ENCODE data around the gene DBT.
"Not testable (repeated sequence)": the region's sequence is repeated elsewhere in the genome, so short reads cannot be mapped to it uniquely, and the experiment has no call there.

The DBT gene

DNA sequence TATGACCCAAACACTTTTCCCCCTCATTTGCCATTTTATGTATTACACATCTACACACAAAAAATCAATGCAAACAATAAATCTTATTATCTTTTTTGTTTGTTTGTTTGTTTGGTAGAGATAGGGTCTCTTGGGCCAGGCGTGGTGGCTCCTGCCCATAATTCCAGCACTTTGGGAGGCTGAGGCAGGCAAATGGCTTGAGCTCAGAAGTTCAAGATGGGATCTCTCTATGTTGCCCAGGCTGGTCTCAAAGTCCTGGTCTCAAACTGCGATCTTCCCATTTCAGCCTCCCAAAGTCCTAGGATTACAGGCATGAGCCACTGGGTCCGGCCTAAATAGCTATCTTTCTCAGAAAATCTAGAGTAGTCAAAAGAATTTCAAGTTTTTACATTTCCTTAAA lies 1.2 kb upstream of the DBT start:
- no peak for DNase-seq (ENCODE audit: low spot score)

DNA sequence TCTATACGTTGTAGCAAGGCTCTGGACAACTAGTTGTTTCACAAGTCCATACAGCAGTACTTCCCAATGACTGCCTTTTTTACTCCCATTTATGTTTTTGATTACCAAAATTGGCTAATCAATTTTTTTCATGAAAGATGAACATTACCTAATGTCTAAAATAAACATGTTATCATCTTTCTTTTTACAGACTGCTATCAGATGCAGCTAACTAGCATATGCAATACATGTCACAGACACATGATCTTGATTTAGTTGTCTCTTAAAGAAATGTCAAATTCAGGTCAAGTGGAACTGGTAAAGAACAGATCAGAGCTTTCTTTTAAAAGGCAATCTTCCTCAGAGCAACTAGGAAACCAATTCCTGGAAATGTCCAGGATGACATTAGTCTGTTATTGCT lies 630 bp upstream of the DBT start:
- peak; percentile 28 for DNase-seq (ENCODE audit: low spot score)

DNA sequence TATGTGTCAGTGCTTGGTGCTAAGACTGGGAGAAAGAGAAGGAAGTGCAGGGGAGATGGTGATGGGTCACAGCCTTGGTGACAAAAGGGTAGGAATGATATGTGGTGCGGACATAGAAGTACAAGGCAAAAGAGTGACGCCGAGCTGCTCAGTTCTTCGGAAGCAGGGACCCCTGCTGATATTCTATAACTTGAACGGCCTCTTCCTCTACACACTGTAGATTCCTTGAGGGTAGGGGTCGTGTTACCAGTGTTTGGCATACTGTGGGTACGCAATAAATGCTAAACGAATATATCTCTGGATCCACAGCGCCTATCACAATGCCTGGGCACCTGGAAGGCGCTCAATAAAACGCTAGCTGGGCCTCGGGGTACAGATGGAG lies 488 bp downstream of the DBT start:
- DNase-seq (ENCODE audit: low spot score), result peak; percentile 10

DNA sequence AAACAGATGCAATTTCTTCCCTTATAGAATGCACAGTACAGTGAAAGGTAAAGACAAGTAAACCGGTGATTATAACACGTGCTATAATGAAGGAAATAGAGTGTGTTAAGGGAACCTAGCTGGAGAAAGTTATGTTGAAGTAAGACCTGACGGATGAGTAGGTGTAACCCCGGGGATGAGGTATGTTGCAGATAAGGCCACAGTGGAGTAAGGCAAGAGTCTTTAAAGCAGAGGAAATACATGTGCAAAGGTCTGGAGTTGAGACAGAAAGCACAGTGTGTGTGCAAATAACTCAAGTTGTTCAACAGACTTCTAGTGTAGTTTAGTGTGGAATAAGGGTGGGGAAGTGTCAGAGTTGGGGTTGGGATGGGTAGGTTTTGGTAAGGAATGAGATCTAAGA lies 2.9 kb downstream of the DBT start:
- no peak for DNase-seq (ENCODE audit: low spot score)

DNA sequence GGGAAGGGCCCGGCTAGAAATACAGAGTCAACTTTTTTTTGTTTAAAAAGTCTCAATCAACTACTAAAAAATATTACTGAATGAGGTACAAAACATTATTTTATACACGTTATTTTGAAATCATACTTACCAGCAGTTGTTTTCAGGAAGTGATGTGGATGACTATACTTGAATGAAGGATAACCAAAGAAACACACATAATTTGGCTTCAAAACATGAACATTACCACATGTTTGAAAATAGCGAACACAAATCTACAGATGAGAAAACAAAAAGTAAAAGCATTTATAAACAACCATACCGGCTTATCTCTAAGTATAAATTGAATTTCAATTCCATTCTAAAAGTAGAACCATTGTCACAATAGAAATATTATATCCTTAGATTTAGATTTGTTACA lies 9.0 kb downstream of the DBT start:
- no peak for DNase-seq (ENCODE audit: low spot score)

DNA sequence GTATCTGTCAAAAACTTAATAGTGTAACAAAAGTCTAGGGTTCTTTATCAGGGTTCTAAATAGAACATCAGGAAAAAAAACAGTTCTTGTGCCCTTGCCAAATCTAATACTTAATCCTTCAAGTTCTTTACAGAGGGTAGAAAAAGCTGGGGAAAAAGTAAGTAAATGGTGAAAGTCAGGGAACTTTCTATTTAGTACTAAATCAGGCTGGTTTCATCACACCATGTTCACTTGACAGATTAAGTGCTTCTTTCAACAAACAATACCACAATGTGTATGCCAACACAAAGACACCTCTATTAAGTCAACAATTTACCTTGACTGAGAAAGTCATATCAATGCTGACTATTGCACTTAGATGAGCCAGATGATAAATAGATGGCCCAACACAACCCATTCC lies 9.7 kb downstream of the DBT start:
- no peak for DNase-seq (ENCODE audit: low spot score)

DNA sequence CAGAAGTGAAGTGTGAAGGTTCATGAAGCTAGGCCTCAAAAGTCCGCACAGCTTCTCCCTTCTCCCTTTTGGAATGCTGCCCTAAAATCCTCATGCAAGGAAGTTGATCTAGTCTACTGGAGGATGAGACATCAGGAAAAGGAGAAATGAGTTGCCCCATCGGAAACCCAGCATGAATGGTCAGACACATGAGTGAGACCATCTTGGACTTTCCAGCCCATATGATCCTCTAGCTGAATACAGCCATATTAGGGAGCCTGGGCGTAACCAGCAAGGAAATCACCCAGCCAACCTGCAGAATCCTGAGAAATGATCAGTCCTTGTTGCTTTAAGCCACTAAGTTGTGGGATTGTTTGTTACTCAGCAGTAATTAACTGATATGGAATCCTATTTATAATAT lies 12.5 kb downstream of the DBT start:
- DNase-seq (ENCODE audit: low spot score), result no peak

DNA sequence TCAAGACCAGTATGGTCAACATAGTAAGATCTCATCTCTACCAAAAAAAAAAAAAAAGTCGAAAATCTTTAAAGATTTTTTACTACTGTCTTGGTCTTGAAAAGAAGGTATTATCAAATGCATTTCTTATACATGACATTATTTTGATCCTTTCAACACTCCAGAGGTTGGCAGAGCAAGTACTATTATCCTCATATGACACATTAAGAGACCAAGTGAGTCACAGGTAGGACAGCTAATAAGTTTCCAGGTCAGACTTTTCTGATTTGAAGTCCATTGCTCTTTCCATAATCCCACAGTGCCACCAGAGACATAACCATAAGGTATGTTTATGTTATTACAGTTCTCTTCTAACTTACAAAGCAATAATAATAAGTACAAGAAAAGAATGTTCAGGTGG lies 15.2 kb downstream of the DBT start:
- DNase-seq (ENCODE audit: low spot score), result no peak

DNA sequence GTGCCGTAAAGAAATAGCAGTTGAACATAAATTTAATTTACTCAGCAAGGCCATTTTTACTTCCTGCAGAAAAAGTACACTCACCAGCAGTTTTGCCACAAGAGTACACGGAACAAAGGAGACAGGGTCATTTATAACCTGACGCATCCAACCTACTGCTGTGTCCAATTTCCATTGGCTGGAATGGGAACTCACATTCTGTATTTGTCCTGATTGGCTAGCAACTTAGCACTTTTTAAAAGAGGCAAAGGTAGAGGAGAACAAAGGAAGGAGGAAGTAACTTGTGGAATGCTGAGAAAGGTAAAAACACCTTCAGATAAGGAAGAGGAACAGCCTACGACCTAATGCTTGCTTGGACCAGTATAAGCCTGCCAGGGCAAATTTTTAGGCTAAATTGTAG lies 16.1 kb downstream of the DBT start:
- DNase-seq (ENCODE audit: low spot score), result not testable (repeated sequence)

DNA sequence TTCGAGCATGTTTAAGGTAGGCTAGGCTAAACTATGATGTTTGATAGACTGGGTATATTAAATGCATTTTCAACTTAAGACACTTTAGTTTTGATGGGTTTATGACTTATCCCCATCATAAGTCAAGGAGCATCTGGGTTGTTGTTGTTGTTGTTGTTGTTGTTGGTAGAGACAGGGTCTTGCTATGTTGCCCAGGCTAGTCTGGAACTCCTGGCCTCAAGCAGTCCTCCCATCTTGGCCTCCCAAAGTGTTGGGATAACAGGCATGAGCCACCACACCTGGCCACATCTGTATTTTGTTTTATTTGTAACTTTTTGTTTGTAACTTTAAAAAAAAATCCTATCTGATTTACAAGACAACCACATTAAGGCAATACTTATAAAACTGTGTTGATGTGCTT lies 17.5 kb downstream of the DBT start:
- DNase-seq (ENCODE audit: low spot score), result no peak

DNA sequence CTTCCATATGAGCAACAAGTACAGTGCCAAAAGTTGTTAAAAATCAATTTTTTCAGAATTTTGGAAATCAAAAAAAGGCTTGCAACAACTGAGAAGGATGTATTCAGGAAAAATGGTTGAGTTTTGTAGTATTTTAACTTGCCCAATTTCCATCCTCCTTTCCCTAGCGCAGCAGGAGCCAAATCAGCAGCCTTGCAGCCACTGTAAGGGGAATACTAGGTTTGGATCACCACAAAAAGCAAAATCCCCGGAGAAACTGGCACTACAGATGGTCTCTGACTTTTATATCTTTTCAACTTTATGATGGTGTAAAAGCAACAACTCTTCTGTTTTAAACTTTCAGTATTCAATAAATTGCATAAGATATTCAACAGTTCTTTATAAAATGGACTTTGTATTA lies 17.9 kb downstream of the DBT start:
- DNase-seq (ENCODE audit: low spot score), result no peak

DNA sequence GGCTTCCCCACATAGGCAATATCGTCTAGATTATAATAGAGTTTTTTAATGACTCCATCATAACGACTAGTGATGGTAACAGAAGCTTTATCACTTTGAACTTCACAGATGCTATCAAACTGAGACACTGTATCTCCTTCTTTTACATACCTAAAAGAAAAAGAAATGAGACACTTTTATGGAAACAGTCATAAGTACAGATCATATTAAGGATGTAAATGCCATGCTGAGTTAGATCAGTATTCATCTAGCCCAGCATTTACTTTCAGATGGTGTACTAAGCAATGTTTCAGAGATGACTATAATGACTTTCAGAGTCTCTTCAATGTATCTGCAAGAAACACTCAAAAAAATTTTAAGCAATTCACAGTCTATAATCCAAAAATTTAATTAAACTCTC lies 18.9 kb downstream of the DBT start:
- DNase-seq (ENCODE audit: low spot score), result no peak

DNA sequence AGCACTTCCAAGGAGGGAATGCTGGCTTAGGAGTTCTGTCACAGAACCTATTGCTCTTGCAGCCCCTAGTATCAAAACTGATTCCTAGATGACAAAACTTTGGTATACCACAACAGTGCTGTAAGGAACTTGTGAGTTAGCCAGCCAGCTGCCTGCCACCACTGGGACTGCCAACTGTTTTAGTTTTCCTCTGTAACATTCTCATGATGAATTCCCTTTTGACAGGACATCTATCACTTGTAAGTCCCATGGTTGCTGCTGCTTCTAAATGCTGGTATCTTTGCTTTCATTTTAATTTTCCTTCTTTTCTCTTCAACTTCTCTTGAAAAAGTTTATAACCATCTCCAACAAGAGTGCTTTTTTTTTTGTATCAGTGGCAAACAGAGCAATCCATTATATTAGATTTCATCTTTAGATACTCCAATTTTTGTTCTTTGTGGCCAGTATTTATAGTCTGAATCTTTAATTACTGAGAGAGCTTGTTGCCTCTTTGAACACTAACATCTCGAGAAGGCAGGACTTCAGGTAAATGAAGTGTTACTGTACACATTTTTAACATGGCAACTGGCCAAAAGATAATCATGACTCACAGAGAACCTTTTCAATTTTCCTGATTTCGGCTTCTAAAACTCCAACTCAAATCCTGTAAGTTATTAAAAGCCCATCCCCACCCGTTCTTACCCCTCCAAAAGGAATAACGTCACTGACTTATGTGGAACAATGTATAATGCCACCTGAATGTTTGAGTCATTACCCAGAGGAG lies 19.8 kb downstream of the DBT start:
- DNase-seq (ENCODE audit: low spot score), result no peak

DNA sequence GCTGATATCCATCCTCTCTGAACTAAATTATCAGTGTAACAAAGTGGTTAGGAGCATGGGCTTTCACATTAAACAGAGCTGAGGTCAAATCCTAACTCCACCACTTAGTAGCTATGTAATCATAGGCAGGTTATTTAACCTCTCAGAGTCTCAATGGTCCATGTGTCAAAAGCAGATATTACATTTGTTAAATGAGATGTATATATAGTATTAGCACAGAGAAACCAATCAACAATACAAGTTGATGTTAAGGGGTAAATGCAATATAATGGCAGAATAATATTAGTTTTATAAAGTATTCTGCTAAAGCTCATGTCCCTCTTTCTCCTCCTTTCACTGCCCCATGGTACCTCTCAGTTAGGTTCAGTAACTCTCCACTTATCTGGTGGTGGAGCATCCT lies 27.2 kb downstream of the DBT start:
- no peak for DNase-seq (ENCODE audit: low spot score)

DNA sequence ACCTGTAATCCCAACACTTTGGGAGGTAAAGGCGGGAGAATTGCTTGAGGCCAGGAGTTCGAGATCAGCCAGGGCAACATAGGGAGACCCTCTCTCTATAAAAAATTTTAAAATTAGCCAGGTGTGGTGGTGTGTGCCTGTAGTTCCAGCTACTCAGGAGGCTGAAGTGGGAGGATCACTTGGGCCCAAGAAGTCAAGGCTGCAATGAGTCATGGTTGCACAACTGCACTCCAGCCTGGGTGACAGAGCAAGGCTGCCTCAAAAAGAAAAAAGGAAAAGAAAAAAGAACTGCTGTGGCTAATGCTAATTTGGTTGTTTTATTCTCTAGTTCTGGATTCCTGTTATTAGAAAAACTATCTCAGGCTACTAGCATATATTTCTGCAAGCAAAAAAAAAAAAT lies 29.8 kb downstream of the DBT start:
- no peak for DNase-seq (ENCODE audit: low spot score)

DNA sequence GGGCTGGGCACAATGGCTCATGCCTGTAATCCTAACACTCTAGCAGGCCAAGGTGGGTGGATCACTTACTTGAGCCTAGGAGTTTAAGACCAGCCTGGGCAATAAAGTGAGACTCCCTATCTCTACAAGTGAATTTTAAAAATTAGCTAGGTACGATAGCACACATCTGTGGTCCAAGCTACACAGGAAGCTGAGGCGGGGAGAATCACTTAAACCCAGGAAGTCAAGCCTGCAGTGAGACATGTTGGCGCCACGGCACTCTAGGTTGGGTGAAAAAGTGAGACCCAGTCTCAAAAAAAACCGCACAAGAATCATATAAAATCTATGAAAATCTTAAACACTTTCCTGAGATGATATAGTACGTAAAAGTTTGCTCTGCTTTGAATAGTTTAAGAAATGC lies 30.2 kb downstream of the DBT start:
- DNase-seq (ENCODE audit: low spot score), result no peak

DNA sequence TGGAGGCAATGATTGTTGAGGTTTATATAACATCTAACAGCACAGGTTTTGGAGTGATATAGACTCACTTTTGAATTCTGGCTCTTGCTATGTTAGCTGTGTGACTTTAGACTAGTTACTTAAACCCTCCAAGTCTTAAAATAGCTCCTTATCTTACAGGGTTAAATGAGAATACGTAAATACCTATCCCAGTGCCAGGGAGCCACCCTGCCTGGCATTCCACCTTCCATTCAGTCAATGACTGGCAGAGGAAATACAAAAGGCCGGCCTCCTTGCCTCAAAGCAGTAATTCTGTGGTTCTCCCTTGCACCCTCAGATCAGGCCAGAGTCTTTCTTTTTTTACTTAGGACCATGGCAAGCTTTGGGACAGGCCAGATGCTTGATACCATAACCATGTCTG lies 31.8 kb downstream of the DBT start:
- no peak for DNase-seq (ENCODE audit: low spot score)

DNA sequence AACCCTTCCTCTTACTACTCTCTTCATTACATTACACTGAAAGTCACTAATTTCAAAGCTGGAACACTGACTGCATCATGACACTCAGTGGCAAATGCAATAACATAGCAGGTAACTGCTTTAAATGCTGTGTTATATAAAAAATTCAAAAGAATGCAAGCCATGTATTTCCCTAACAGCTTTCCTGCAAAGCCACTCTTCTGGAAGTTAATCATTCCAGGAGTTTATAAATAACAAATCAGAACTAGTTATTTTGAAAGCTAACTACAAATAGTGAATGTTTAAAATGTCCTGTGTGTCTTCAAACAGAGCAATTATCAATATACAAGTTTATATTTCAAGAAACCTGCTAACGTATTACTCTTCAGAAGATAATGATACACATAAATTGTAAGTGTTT lies 34.5 kb downstream of the DBT start:
- no peak for DNase-seq (ENCODE audit: low spot score)

DNA sequence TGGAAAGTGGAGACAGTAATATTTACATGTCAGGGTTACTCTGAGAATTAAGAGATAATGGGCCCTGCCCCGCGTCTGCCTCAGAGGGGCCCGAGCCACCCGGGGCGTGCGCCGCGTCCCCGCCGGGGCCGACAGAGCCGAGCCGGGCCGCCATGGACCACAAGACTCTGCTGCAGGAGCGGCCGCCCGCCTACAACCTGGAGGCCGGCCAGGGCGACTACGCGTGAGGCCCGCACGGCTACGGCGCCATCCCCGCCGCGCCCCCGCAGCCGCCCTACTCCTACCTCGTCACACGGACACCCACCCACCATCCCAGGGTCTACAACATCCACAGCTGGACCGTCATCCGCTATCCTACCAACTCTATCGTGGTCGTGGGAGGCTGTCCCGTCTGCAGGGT lies 36.5 kb downstream of the DBT start:
- no peak for DNase-seq (ENCODE audit: low spot score)

DNA sequence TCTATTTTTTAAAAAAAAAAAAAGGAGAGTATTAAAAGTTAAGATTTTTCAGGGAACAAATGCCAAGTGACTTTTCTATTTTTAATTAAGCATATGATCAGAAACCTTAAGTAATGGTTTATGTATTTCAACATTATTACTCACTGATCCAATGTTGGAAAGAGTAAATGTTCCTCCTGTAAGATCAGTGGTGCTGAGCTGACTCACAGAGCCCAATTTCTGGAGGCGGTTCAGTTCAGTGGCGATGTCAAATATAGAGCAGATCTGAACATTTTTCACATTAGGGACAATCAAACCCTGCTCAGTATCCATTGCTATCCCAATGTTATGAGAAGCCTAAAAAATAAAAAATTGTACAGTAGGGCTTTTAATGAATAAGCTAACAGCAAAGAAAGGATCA lies 43.3 kb downstream of the DBT start:
- DNase-seq (ENCODE audit: low spot score), result no peak

DNA sequence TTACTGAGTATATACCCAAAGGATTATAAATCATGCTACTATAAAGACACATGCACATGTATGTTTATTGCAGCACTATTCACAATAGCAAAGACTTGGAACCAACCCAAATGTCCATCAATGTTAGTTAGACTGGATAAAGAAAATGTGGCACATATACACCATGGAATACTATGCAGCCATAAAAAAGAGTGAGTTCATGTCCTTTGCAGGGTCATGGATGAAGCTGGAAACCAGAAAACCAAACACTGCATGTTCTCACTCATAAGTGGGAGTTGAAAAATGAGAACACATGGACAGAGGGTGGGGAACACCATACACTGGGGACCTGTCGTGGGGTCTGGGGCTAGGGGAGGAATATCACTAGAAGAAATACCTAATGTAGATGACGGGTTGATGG lies 44.0 kb downstream of the DBT start:
- not testable (repeated sequence) for DNase-seq (ENCODE audit: low spot score)

DNA sequence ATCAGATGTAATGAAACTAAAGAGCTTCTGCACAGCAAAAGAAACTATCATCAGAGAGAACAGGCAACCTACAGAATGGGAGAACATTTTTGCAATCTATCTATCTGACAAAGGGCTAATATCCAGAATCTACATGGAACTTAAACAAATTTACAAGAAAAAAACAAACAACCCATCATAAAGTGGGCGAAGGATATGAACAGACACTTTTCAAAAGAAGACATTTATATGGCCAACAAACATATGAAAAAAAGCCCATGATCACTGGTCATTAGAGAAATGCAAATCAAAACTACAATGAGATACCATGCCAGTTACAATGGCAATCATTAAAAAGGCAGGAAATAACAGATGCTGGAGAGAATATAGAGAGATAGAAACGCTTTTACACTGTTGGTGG lies 44.5 kb downstream of the DBT start:
- not testable (repeated sequence) for DNase-seq (ENCODE audit: low spot score)

DNA sequence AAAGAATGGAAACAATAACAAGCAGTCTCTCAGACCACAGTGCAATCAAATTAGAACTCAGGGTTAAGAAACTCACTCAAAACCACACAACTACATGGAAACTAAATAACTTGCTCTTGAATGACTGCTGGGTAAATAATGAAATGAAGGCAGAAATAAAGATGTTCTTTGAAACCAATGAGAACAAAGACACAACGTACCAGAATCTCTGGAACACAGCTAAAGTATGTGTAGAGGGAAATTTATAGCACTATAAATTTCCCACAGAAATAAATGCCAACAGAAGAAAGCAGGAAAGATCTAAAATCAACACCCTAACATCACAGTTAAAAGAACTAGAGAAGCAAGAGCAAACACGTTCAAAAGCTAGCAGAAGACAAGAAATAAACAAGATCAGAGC lies 46.9 kb downstream of the DBT start:
- DNase-seq (ENCODE audit: low spot score), result not testable (repeated sequence)

DNA sequence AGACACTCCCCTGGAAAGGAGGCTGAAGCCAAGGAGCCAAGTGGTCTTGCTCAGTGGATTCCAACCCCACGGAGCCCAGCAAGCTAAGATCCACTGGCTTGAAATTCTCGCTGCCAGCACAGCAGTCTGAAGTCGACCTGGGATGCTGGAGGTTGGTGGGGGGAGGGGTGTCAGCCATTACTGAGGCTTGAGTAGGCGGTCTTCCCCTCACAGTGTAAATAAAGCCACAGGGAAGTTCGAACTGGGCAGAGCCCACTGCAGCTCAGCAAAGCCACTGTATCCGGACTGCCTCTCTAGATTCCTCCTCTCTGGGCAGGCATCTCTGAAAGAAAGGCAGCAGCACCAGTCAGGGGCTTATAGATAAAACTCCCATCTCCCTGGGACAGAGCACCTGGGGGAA lies 49.6 kb downstream of the DBT start:
- not testable (repeated sequence) for DNase-seq (ENCODE audit: low spot score)

DNA sequence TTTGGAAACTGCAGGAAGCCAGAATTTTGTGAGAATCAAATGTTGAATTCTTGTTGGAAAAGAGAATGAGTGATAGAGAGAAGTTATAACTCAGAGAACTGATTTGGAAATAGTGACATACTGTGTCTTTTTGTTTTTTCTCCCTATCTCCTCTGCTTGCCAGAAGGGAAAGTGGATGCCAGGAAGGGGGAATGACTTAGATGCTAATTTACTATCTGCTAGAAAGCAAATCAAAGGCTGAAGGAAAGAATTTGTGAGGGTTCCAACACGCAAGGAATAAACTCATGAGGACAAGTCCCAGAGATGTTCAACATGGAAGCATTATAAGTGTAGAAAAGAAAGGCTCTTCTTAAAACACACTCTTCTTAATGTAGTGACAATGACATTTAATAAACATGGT lies 51.0 kb downstream of the DBT start:
- no peak for DNase-seq (ENCODE audit: low spot score)
